HUES6 (cell line): ENCODE results near the gene PRKCA.
"Not testable (repeated sequence)": the region's sequence is repeated elsewhere in the genome, so short reads cannot be mapped to it uniquely, and the experiment has no call there.

Experiments used
- H3K27ac ChIP-seq: 2 replicates; pipeline ENCODE4 v1.7.0; 2013; ENCODE audit warnings: low read depth, mild to moderate bottlenecking, low read length, inconsistent platforms
- H3K27me3 ChIP-seq: 2 replicates; pipeline ENCODE4 v1.6.1; 2013; ENCODE audit warnings: low read length; ENCODE audit not compliant: control insufficient read depth, insufficient read depth
- H3K36me3 ChIP-seq: 2 replicates; pipeline ENCODE4 v1.6.1; 2013; ENCODE audit warnings: low read length; ENCODE audit not compliant: control insufficient read depth, insufficient read depth
- H3K4me1 ChIP-seq: 2 replicates; pipeline ENCODE4 v1.6.1; 2013; ENCODE audit warnings: low read length; ENCODE audit not compliant: control insufficient read depth, insufficient read depth
- H3K4me3 ChIP-seq: 2 replicates; pipeline ENCODE4 v1.5.1; 2013; ENCODE audit warnings: low read depth, low read length
- H3K9ac ChIP-seq: one replicate; pipeline ENCODE4 v1.6.1; 2013; ENCODE audit warnings: mild to moderate bottlenecking, low read length
- H3K9me3 ChIP-seq: 2 replicates; pipeline ENCODE4 v1.6.1; 2013; ENCODE audit warnings: low read depth, low read length; ENCODE audit not compliant: control insufficient read depth, insufficient read depth

Gene PRKCA

DNA sequence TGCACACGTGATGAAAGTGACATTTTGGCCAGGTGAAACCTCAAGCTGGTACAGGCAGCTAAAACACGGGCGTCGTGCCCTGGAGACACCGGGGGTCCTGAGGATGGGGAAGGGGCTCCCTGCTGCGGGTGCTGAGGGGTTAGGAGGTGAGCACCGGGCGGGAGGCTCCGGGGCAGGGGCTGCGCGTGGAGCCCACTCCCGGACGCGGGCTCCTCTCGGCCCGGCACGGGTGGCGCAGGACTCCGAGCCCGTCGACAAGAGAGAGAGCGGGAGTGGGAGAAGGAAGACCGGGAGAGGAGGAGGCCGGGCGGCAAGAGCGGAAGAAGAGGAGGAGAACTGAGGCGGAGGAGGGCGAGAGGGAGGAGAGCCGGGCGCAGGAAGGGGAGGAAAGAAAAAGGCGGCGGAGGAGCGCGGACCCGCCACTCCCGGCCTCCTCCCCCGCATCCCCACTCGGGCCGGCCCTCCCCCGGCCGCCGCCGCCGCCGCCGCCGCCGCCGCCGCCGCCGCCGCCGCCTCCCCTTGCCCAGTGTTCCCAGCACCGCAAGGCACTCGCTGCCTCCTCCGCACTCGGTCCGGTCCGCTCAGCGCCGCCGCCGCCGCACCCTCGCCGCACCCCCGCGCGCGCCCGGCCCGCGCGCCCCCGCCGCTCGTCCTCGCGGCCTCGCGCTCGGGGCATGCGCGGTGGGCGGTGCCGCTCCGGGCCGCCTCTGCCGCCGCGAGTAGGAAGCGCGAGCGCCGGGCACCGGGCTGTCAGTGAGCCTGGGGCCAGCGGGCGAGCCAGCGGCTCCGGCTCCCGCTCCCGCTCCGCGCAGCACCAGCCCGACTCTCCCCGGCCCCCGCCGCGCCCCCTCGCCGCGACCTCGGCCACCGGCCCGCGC is at the start of gene PRKCA:
TSS of gene PRKCA (plus strand) at position 750 of the 878 bp plus-strand sequence.
- no peaks in the 10 kb centered on the region for H3K36me3 ChIP-seq
- H3K4me1 ChIP-seq, result peaks cover 15% of the 10 kb centered on the region
- H3K27me3 ChIP-seq, result peaks cover 33% of the 10 kb centered on the region
- H3K9me3 ChIP-seq, result no peaks in the 10 kb centered on the region
- peak within 1 kb of the TSS; percentile 90 for H3K4me3 ChIP-seq
- no peak within 1 kb of the TSS for H3K27ac ChIP-seq
- H3K9ac ChIP-seq, result peak within 1 kb of the TSS; percentile 36

DNA sequence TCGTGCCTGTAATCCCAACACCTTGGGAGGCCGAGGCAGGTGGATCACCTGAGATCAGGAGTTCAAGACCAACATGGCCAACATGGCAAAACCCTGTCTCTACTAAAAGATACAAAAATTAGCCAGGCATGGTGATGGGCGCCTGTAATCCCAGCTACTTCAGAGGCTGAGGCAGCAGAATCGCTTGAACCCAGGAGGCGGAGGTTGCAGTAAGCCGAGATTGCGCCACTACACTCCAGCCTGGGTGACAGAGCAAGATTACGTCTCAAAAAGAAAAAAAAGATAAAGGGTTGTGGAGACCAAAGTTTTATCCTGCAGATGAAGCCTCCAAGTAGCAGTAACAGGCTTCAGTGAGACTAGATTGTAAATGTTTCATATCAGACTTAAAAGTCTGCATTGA is 49.0 kb upstream of the PRKCA start:
- H3K9me3 ChIP-seq, H3K4me3 ChIP-seq, H3K4me1 ChIP-seq, H3K9ac ChIP-seq, H3K27ac ChIP-seq, H3K27me3 ChIP-seq, H3K36me3 ChIP-seq: not testable (repeated sequence)

DNA sequence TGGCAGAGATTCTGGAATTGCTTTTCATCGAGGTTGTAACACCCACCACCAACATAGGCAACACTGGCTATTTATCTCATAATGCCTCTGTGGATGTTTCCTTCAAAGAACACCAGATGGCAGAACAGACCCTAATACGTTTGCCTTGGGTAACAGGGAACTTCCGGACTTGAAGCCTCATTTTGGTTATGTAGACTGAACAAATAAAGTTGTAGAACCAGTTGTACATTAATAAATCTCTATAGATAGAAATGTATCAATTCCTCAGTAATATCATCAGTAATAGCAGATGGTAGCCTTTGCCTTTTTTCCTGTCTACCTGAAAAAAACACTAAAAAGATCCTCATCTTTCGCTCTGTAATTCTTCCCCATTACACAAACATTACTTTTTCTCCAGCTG is 47.3 kb upstream of the PRKCA start:
- no peak overlapping the region for H3K9ac ChIP-seq
- no peak overlapping the region for H3K27ac ChIP-seq
- no peaks in the 10 kb centered on the region for H3K4me1 ChIP-seq
- H3K9me3 ChIP-seq, result no peaks in the 10 kb centered on the region
- H3K27me3 ChIP-seq, result no peaks in the 10 kb centered on the region
- no peaks in the 10 kb centered on the region for H3K36me3 ChIP-seq
- H3K4me3 ChIP-seq, result no peak overlapping the region

DNA sequence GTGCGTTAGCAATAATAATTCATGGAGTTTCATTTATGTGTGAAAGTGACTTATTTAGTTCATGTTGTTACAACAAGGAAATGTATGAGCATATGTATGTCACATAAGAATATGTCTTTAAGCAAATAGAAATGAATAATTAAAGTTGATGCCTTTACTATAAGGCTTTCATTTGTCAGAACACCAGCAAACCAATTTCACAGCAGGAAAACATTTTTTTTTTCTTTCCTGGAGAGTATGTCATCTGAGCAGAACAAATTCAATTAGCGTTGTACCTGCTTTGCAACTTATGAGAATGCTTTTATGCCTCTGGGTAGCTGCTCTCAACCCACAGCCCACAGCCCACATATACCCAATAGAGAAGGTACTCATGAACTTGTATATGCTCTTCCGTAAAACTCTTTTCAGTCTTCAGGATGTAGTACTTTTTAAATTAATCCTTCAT is 46.9 kb upstream of the PRKCA start:
- no peak overlapping the region for H3K4me3 ChIP-seq

DNA sequence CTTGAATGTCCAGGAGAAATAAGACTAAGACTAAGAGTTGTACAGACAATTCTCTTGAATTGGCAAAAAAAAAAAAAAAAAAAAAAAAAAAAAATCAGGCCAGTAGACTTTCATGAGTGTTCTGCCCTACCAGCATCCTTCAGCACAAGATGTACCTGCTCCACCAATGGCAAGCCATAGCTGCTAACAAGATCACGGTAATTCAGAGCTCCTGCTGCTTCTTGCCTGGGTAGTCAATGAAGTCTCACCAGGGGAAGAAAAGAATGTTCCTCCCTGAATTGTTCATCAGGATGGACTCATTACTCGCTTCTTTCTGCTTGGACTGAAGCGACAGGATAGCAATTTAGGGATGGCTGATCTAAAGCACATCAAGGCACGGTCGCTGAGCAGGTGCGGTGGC is 42.1 kb upstream of the PRKCA start:
- Histone ChIP-seq H3K4me3 (no peak overlapping the region), H3K27me3 (no peaks in the 10 kb centered on the region), H3K9ac (no peak overlapping the region), H3K9me3 (0 out of 2 replicates have a peak, but pooled peaks cover 7% of the 10 kb centered on the region), H3K4me1 (no peaks in the 10 kb centered on the region), H3K36me3 (no peaks in the 10 kb centered on the region), H3K27ac (no peak overlapping the region)

More for the DNA sequence above, 46.9 kb upstream of the PRKCA start:
- no peaks in the 10 kb centered on the region for H3K9me3 ChIP-seq
- no peaks in the 10 kb centered on the region for H3K36me3 ChIP-seq
- no peaks in the 10 kb centered on the region for H3K27me3 ChIP-seq
- no peaks in the 10 kb centered on the region for H3K4me1 ChIP-seq
- no peak overlapping the region for H3K9ac ChIP-seq
- H3K27ac ChIP-seq, result no peak overlapping the region

DNA sequence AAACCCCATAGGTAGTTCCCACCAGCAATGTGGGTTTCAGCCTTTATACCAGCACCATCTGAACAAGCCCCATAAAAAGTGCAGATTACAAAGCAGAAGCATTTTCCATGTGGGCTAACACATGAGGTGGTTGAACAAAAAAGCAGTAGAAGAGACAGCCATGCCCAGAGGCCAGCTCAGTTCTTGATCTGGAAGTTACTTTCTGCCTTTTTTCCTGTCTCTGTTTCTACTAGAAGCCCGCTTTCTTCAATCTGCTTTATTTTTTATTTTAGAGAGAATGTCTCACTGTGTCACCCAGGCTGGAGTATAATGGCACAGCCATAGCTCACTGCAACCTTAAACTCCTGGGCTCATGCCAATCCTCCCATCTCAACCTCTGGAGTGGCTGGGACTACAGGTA is 41.7 kb upstream of the PRKCA start:
- no peak overlapping the region for H3K27ac ChIP-seq
- H3K4me3 ChIP-seq, result no peak overlapping the region
- H3K36me3 ChIP-seq, result no peaks in the 10 kb centered on the region

DNA sequence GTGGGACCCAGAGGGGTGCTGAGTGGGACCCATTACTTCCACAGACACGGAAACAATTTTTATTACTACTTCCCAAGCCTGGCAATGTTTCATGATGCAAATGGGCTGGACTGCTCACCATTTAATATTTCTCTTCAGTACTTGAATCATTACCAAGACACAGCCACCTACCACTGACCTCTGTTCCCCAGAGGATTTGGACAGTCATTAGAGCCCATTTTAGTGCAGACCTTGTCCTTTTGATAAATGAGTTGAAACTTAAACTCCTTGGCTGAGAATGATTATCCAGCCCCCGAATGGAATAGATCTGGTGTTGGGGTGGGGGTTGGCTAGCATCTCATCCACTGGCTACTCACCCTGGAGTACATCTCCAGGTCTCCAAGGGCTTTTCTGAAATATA is 39.6 kb upstream of the PRKCA start:
- Histone ChIP-seq H3K4me3 (no peak overlapping the region), H3K36me3 (no peaks in the 10 kb centered on the region), H3K27me3 (no peaks in the 10 kb centered on the region), H3K27ac (no peak overlapping the region), H3K9ac (no peak overlapping the region), H3K9me3 (0 out of 2 replicates have a peak, but pooled peaks cover 7% of the 10 kb centered on the region), H3K4me1 (no peaks in the 10 kb centered on the region)

More for the DNA sequence above, 41.7 kb upstream of the PRKCA start:
- Histone ChIP-seq H3K9me3 (0 out of 2 replicates have a peak, but pooled peaks cover 7% of the 10 kb centered on the region), H3K4me1 (no peaks in the 10 kb centered on the region), H3K27me3 (no peaks in the 10 kb centered on the region), H3K9ac (no peak overlapping the region)

DNA sequence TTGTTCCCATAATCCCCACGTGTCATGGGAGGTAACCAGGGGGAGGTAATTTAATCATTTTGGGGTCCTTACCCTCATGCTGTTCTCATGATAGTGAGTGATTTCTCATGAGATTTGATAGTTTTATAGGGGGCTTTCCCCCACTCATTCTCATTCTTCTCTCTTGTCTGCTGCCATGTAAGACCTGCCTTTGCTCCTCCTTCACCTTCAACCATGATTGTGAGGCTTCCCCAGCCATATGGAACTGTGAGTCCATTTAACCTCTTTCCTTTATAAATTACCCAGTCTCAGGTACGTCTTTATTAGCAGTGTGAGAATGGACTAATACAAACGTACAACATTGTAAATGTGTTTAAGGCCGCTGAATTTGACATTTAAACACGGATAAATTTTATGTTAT is 37.7 kb upstream of the PRKCA start:
- Histone ChIP-seq H3K9ac (no peak overlapping the region), H3K27me3 (no peaks in the 10 kb centered on the region)

DNA sequence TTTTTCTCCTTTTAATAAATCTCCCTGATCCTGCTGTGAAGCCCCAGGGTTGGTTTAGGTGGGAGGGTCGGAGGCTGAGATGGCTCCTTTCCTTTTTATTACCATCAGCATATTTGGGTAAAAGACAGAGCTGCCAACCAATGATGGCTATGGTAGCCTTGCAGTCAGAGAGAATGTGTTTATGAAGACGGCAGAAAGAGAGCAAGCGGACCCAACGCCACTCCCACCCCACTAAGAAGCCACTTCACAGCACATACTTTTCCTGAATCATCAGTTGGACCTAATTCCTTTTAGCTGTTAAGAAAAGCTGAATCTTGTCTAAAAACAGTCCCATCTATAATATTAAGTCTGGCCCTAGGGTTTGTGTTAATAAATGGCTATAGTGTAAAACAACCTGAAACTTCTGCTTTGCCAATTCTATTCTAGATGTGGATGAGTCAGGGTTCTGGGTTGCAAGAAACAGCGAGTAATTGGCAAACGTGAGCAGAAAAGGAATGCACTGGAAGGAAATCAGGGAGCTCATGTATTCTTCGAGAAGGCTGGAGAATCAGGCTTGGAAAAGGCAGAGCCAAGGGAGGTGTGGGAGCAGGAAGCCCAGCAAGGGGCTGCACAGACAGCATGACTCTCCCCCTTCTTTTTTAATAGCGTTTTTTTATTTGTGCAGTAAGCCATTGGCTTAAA is 34.0 kb upstream of the PRKCA start:
- Histone ChIP-seq H3K4me3 (no peak overlapping the region), H3K9me3 (peaks cover 25% of the 10 kb centered on the region), H3K9ac (no peak overlapping the region)

More for the DNA sequence above, 37.7 kb upstream of the PRKCA start:
- Histone ChIP-seq H3K36me3 (no peaks in the 10 kb centered on the region), H3K4me1 (no peaks in the 10 kb centered on the region), H3K4me3 (no peak overlapping the region), H3K27ac (no peak overlapping the region), H3K9me3 (0 out of 2 replicates have a peak, but pooled peaks cover 7% of the 10 kb centered on the region)

DNA sequence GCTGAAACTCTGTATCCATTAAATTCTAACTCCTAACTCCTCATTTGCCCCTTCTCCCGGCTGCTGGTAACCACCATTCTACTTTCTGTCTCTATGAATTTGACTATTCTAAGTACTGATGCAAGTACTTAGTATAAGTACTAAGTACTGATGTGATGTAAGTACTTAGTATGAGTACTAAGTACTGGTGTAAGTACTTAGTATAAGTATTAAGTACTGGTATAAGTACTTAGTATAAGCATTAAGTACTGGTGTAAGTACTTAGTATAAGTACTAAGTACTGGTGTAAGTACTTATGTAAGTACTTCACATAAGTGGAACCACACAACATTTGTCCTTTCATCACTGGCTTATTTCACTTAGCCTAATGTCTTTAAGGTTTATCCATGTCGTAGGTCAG is 32.3 kb upstream of the PRKCA start:
- Histone ChIP-seq H3K27ac (no peak overlapping the region), H3K4me3 (no peak overlapping the region), H3K36me3 (no peaks in the 10 kb centered on the region), H3K4me1 (no peaks in the 10 kb centered on the region), H3K9me3 (peaks cover 18% of the 10 kb centered on the region), H3K27me3 (no peaks in the 10 kb centered on the region), H3K9ac (no peak overlapping the region)

More for the DNA sequence above, 34.0 kb upstream of the PRKCA start:
- no peaks in the 10 kb centered on the region for H3K36me3 ChIP-seq
- no peak overlapping the region for H3K27ac ChIP-seq
- no peaks in the 10 kb centered on the region for H3K4me1 ChIP-seq
- no peaks in the 10 kb centered on the region for H3K27me3 ChIP-seq

DNA sequence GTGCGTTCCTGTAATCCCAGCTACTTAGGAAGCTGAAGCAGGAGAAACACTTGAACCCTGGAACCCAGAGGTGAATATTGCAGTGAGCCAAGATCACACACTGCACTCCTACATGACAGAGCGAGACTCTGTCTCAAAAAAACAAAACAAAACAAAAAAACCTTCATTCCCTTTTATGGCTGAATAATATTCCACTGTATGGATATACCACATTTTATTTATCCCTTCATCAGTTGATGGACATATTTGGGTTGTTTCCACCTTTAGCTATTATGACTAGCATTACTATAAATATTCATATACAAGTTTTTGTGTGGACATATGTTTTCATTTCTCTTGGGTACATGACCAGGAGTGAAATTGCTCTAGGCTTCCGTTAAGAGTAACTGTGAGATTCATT is 30.9 kb upstream of the PRKCA start:
- H3K36me3 ChIP-seq, result no peaks in the 10 kb centered on the region

More for the DNA sequence above, 30.9 kb upstream of the PRKCA start:
- Histone ChIP-seq H3K27me3 (no peaks in the 10 kb centered on the region), H3K9ac (no peak overlapping the region), H3K27ac (no peak overlapping the region), H3K9me3 (peaks cover 18% of the 10 kb centered on the region), H3K4me3 (no peak overlapping the region), H3K4me1 (no peaks in the 10 kb centered on the region)
